Neuronal stem cell (in vitro differentiated cells): ENCODE results near the gene RAPGEF6.

Experiments
- DNase-seq: peaks from one replicate; pipeline ENCODE4 v3.0.0-alpha.2; 2013; ENCODE audit warnings: low spot score
- H2AFZ ChIP-seq: one replicate; pipeline ENCODE4 v1.6.1; 2013; ENCODE audit warnings: mild to moderate bottlenecking, low read length, inconsistent platforms
- H2AK5ac ChIP-seq: 2 replicates; pipeline ENCODE4 v1.6.1; 2013; ENCODE audit warnings: low read depth, mild to moderate bottlenecking, inconsistent platforms, low read length, moderate library complexity, mixed read lengths
- H2BK120ac ChIP-seq: 2 replicates; pipeline ENCODE4 v1.6.1; 2013; ENCODE audit warnings: low read depth, mild to moderate bottlenecking, inconsistent platforms, low read length, moderate library complexity, mixed read lengths
- H2BK12ac ChIP-seq: one replicate; pipeline ENCODE4 v1.6.1; 2013; ENCODE audit warnings: low read length, inconsistent platforms
- H2BK15ac ChIP-seq: 2 replicates; pipeline ENCODE4 v1.6.1; 2013; ENCODE audit warnings: mild to moderate bottlenecking, low read length, inconsistent platforms, mixed read lengths
- H2BK5ac ChIP-seq: one replicate; pipeline ENCODE4 v1.6.1; 2013; ENCODE audit warnings: inconsistent platforms, mild to moderate bottlenecking, low read length, moderate library complexity
- H3K14ac ChIP-seq: one replicate; pipeline ENCODE4 v1.6.1; 2013; ENCODE audit warnings: low read length, inconsistent platforms
- H3K18ac ChIP-seq: 2 replicates; pipeline ENCODE4 v1.6.1; 2013; ENCODE audit warnings: low read length, inconsistent platforms
- H3K23ac ChIP-seq: 2 replicates; pipeline ENCODE4 v1.6.1; 2013; ENCODE audit warnings: low read depth, mild to moderate bottlenecking, mixed read lengths, low read length, inconsistent platforms; ENCODE audit not compliant: poor library complexity
- H3K27ac ChIP-seq: replicated peaks from 3 replicates; pipeline ENCODE4 v1.5.1; 2013; ENCODE audit warnings: low read length, inconsistent platforms
- H3K27me3 ChIP-seq, 3 experiments: 2 replicates each; pipeline ENCODE4 v1.6.1; 2013; ENCODE audit warnings: low read length in 3 of 3, mild to moderate bottlenecking in 2 of 3, inconsistent platforms in 1 of 3, low read depth in 1 of 3, mixed read lengths in 1 of 3, moderate library complexity in 1 of 3; ENCODE audit not compliant: control insufficient read depth in 3 of 3, insufficient read depth in 3 of 3
- H3K36me3 ChIP-seq, 2 donors: replicated peaks in 1 of 2; 2 replicates each; pipeline ENCODE4 v1.6.1; 2013; ENCODE audit warnings: low read length in 2 of 2; ENCODE audit not compliant: control insufficient read depth in 2 of 2, insufficient read depth in 2 of 2
- H3K4ac ChIP-seq: 2 replicates; pipeline ENCODE4 v1.6.1; 2013; ENCODE audit warnings: inconsistent platforms, mild to moderate bottlenecking, low read length, moderate library complexity
- H3K4me1 ChIP-seq, 2 donors: 1 replicate in 1 of 2; 2 replicates in 1 of 2; pipeline ENCODE4 v1.6.1; 2013; ENCODE audit warnings: low read length in 2 of 2, low read depth in 1 of 2; ENCODE audit not compliant: control insufficient read depth in 2 of 2, insufficient read depth in 1 of 2
- H3K4me2 ChIP-seq: one replicate; pipeline ENCODE4 v1.6.1; 2013; ENCODE audit warnings: mild to moderate bottlenecking, low read length, inconsistent platforms; ENCODE audit not compliant: insufficient read depth, poor library complexity, severe bottlenecking
- H3K4me3 ChIP-seq, 2 donors: 2 replicates each; pipeline ENCODE4 v1.5.1; 2013; ENCODE audit warnings: low read length in 2 of 2, mild to moderate bottlenecking in 2 of 2, inconsistent platforms in 1 of 2, moderate library complexity in 1 of 2
- H3K79me1 ChIP-seq: one replicate; pipeline ENCODE4 v1.6.1; 2013; ENCODE audit warnings: low read depth, mild to moderate bottlenecking, inconsistent platforms, low read length, moderate library complexity
- H3K9ac ChIP-seq: one replicate; pipeline ENCODE4 v1.6.1; 2013; ENCODE audit warnings: mild to moderate bottlenecking, low read depth, low read length, inconsistent platforms; ENCODE audit not compliant: poor library complexity
- H3K9me3 ChIP-seq, 2 donors: replicated peaks in 1 of 2; 2 replicates each; pipeline versions ENCODE3 to v1.6.1; 2013; ENCODE audit warnings: low read length in 2 of 2, mild to moderate bottlenecking in 2 of 2, inconsistent platforms in 1 of 2, low read depth in 1 of 2, mixed read lengths in 1 of 2, moderate library complexity in 1 of 2; ENCODE audit not compliant: control insufficient read depth in 2 of 2, insufficient read depth in 1 of 2
- H4K8ac ChIP-seq: one replicate; pipeline ENCODE4 v1.6.1; 2013; ENCODE audit warnings: low read depth, mild to moderate bottlenecking, inconsistent platforms, low read length, moderate library complexity
- H4K91ac ChIP-seq: one replicate; pipeline ENCODE4 v1.6.1; 2013; ENCODE audit warnings: low read length, low read depth, mild to moderate bottlenecking, inconsistent platforms; ENCODE audit not compliant: poor library complexity
- WGBS, 2 donors: extraction: QIAGEN DNeasy Blood & Tissue Kit; methylation state at CpG; one replicate each; pipeline ENCODE4 v1.1.7; 2013; ENCODE audit warnings: missing lambda C conversion rate in 2 of 2, mixed read lengths in 1 of 2; ENCODE audit not compliant: insufficient read length in 2 of 2, insufficient replicate concordance in 1 of 2; ENCODE audit errors: extremely low coverage in 2 of 2; 5-methylcytosine and 5-hydroxymethylcytosine counted together

The RAPGEF6 gene

DNA sequence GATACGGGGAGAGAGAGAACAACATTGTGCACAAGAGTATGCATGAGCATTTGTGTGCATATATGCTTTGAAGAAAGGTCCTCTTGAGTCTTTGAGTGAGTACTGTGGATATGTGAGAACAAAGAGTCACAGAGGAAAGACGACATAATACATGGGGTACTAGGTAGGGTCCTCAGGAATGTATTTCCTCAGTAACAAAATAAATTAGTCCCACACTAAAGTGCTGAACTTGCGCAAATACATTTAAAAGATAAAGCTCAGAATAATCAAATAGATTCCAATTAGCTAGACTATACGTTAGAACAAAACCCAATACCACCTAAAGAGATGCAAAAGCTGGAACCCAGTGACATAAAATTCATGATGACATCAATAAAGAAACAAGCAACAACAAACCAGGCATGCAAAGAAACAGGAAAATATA is 70.8 kb downstream of the RAPGEF6 start:
- H3K27ac ChIP-seq: peak overlapping the region; percentile 1
- H3K4me1 ChIP-seq: peaks cover 3 to 4% of the 10 kb centered on the region in 2 donors
- no peak overlapping the region for H2AK5ac ChIP-seq
- WGBS, 2 donors: no CpG with 5 or more reads among the region's 4 CpGs
- no peak overlapping the region for H2BK120ac ChIP-seq
- no peak overlapping the region for H2BK15ac ChIP-seq
- H3K27me3 ChIP-seq: no peaks in the 10 kb centered on the region
- H3K23ac ChIP-seq: no peak overlapping the region
- H4K91ac ChIP-seq: no peak overlapping the region
- H3K4me3 ChIP-seq: no peak overlapping the region
- H2BK5ac ChIP-seq: no peak overlapping the region
- H3K4ac ChIP-seq: no peak overlapping the region
- no peak for DNase-seq
- H3K18ac ChIP-seq: no peak overlapping the region
- H3K9ac ChIP-seq: no peak overlapping the region
- no peaks in the 10 kb centered on the region for H3K9me3 ChIP-seq
- H3K4me2 ChIP-seq: no peak overlapping the region
- H4K8ac ChIP-seq: no peak overlapping the region
- no peak overlapping the region for H3K14ac ChIP-seq
- peaks cover 0 to 12% of the 10 kb centered on the region in 2 donors for H3K36me3 ChIP-seq
- H3K79me1 ChIP-seq: no peaks in the 10 kb centered on the region
- no peak overlapping the region for H2BK12ac ChIP-seq
- H2AFZ ChIP-seq: no peak overlapping the region

DNA sequence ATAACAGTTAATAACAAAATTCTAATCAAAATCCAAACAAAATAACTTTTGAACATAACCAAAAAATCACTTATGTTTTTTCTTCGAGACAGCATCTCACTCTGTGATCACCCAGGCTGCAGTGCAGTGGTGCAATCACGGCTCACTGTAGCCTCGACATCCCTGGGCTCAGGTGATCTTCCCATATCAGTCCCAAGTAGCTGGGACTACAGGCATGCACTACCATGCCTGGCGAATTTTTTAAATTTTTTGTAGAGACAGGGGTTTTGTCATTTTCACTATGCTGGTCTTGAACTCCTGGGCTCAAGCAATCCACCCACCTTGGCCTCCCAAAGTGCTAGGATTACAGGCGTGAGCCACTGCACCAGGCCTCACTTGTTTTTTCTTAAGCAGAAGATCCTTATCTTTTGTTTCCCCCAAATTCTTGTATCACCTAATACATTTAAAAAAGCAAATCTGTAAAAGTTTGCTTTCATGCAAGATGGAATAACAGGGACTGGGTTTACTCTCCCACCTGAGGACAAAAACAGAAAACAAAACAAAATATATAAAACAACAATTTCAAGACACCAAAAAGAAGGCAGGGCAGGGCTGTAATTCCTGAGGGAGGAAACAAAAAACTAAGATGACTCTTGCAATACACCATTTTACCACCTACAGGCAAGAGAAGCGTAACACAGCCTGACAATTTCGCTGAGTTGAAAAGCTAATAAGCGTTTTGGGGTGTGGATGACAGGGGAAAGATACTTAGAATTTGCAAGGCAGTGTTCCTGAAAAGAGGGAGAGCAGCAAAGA is 71.4 kb downstream of the RAPGEF6 start:
- H3K4ac ChIP-seq: no peak overlapping the region
- peaks cover 0 to 18% of the 10 kb centered on the region in 2 donors for H3K36me3 ChIP-seq
- no peak overlapping the region for H3K9ac ChIP-seq
- H3K18ac ChIP-seq: no peak overlapping the region
- H3K23ac ChIP-seq: no peak overlapping the region
- no peak overlapping the region for H2BK5ac ChIP-seq
- no peaks in the 10 kb centered on the region for H3K79me1 ChIP-seq
- H2AK5ac ChIP-seq: no peak overlapping the region
- WGBS, 2 donors: no CpG with 5 or more reads among the region's 8 CpGs
- no peak overlapping the region for H3K4me3 ChIP-seq
- no peak overlapping the region for H2BK12ac ChIP-seq
- no peak overlapping the region for H2BK15ac ChIP-seq
- H3K4me1 ChIP-seq: peaks cover 3 to 4% of the 10 kb centered on the region in 2 donors
- peak overlapping the region; percentile 1 for H3K27ac ChIP-seq
- no peak overlapping the region for H4K91ac ChIP-seq
- no peak overlapping the region for H3K14ac ChIP-seq
- no peak overlapping the region for H3K4me2 ChIP-seq
- no peak overlapping the region for H2AFZ ChIP-seq
- no peaks in the 10 kb centered on the region for H3K9me3 ChIP-seq
- H3K27me3 ChIP-seq: no peaks in the 10 kb centered on the region
- H4K8ac ChIP-seq: no peak overlapping the region
- DNase-seq: peak; percentile 0
- no peak overlapping the region for H2BK120ac ChIP-seq

DNA sequence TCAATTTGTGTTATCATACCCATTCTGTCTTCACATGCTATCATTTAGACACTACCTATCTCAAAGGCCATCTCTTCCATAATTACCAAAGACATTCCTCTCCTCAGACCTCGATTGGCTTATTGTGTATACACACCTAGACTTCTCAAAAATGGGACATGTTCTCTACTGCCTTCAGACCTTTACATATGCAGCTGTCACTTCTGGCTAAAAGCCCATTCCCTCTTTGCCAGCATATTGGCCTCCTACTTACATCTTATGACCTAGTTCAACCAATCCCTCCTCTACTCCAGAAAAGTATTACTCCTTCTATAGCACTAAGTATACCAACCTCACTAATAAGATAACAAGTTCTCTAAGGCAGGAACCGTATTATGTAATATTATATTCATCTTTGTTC is 84.4 kb downstream of the RAPGEF6 start:
- Histone ChIP-seq H3K4me2 (no peak overlapping the region), H2BK15ac (no peak overlapping the region), H3K36me3 (peaks cover 0 to 20% of the 10 kb centered on the region in 2 donors), H3K27me3 (no peaks in the 10 kb centered on the region), H3K79me1 (no peaks in the 10 kb centered on the region), H4K91ac (no peak overlapping the region), H3K4ac (no peak overlapping the region), H3K18ac (no peak overlapping the region), H4K8ac (no peak overlapping the region), H3K4me1 (no peaks in the 10 kb centered on the region), H3K9ac (no peak overlapping the region), H3K14ac (no peak overlapping the region), H3K27ac (no peak overlapping the region), H3K4me3 (no peak overlapping the region), H2BK12ac (no peak overlapping the region), H2BK5ac (no peak overlapping the region), H2BK120ac (no peak overlapping the region), H3K9me3 (no peaks in the 10 kb centered on the region), H2AK5ac (no peak overlapping the region), H3K23ac (no peak overlapping the region), H2AFZ (no peak overlapping the region)
- DNase-seq: no peak
- WGBS, 2 donors: no CpG with 5 or more reads among the region's 2 CpGs

DNA sequence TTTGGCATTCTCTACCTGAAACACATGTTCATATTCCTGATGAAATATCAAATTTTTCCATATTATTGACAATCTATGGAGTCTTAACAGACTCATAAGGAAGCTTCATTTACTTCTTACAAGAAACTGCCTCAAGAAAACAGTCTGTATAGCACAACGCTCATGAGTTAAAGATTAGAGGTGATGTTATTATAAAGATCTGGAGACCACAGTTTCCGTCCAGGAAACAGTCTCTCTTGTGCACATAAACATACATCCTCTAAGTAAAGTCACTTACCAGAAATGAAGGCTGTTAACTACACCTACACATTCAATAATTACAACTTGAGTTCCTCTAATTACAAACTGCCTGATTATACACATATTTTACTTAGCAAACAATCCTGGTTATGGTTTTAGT is 86.9 kb downstream of the RAPGEF6 start:
- Histone ChIP-seq H4K91ac (no peak overlapping the region), H3K4ac (no peak overlapping the region), H3K27ac (no peak overlapping the region), H3K9ac (no peak overlapping the region), H2AK5ac (no peak overlapping the region), H4K8ac (no peak overlapping the region), H3K18ac (no peak overlapping the region), H3K36me3 (peaks cover 0 to 24% of the 10 kb centered on the region in 2 donors), H3K4me3 (no peak overlapping the region), H2AFZ (no peak overlapping the region), H2BK12ac (no peak overlapping the region), H3K9me3 (no peaks in the 10 kb centered on the region), H3K27me3 (no peaks in the 10 kb centered on the region), H2BK120ac (no peak overlapping the region), H3K4me1 (no peaks in the 10 kb centered on the region), H3K14ac (no peak overlapping the region), H3K23ac (no peak overlapping the region), H3K4me2 (no peak overlapping the region), H3K79me1 (no peaks in the 10 kb centered on the region), H2BK5ac (no peak overlapping the region), H2BK15ac (no peak overlapping the region)
- no peak for DNase-seq
- WGBS, 2 donors: no CpG with 5 or more reads among the region's 2 CpGs
